ENCODE measurements around the gene MBD4. TPM values are rescaled to one million over a fixed set of nuclear protein-coding genes. Genes with fewer than 3 reads are reported as not detected.

Gene MBD4
- 18.1 and 24.5 TPM in 2 replicates for total RNA-seq

DNA sequence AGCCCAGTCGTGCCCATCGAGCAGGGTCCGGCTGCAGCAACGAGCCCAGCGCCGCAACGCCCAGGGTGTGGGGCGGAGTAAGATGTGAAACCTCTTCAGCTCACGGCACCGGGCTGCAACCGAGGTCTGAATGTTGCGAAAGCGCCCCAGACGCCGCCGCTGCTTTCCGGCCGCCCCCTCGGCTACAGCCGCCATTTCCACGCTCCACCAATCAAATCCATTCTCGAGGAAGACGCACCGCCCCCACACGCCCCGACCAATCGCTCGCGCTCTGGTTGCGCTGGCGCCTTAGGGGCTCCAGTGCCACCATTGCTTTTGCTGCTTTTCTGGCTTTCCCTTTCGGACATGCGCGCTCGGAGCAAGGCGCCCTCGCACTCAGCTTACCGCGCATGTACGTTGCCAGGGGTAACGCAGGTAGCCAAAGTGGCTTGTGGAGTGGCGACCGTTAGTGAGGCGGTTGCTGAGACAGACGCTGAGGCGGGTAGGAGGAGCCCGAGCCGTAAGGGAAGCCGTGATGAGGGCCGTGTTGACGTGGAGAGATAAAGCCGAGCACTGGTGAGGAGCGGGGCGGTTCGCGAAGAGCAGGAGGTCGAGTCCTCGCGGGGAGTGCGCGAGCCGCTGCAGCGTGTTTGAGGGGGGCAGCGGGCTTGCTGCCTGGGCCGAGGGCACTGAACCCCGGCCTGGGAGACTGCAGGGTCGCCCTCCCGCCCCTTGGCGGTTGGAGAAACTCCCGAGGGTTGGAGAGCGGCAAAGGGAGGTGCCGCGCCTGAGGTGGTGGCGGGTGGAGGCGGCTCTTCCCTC is at the start of gene MBD4, which contains the start of gene IFT122:
TSS of gene MBD4 (minus strand) at position 132 of the 801 bp plus-strand sequence. CDS start at position 17, 115 bp downstream.
TSS of gene IFT122 (plus strand) at position 408 of the 801 bp plus-strand sequence. CDS start at position 515, 107 bp downstream.

DNA sequence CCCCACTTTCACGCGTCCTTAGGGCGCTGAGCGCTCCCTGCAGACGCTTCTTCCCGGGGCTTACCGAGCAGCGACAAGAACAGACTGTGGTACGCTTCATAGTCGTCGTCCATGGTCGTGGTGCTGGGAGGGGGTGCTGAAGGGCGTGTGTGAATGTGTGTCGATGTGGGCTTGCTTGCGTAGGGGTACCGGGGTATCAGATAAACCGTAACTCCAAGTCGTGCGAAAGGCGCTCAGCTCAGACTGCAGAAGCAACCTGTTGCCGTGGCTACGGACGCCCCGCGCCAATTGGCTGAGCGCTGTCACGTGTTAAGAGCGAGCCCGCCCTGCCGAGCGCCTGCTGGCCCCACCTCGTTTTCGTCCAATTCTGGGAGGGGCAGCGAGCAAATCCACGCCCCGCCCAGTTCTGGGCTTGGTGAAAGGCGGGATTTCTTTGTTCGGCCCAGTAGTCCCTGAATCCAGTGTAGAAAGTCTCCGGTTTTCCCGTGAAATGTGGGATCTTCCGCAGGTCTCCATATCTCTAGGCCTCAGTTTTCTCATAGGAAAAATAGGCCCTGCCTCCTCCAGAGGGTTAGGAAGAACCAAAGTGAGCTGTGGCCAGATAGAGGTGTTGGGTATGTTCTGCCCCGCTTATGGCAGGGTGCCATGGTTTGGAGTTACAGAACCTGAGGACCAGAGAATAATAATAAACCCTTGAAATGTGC is 11.2 kb downstream of the MBD4 start, which contains the start of gene EFCAB12:
TSS of gene EFCAB12 (minus strand) at position 261 of the 704 bp plus-strand sequence. CDS start at position 113, 148 bp downstream.

Other genes with a start within 250 kb of the MBD4 start
- gene COPG1, start 190.3 kb downstream of the MBD4 start, total RNA-seq, result 164 and 169 TPM in 2 replicates
- gene HMCES, start 161.1 kb downstream of the MBD4 start, total RNA-seq, result 10.1 and 11.4 TPM in 2 replicates
- 0.24 TPM in 1 of 2 replicates, not detected in the other for gene EFCAB12, start 11.3 kb downstream of the MBD4 start, total RNA-seq
- gene IFT122, start 276 bp upstream of the MBD4 start, total RNA-seq, result 18.0 and 20.9 TPM in 2 replicates
- gene RHO, start 88.7 kb upstream of the MBD4 start, total RNA-seq, result not detected in 2 replicates
- not detected in 2 replicates for gene H1-8, start 103.2 kb upstream of the MBD4 start, total RNA-seq
- gene PLXND1, start 166.7 kb upstream of the MBD4 start, total RNA-seq, result 250 and 259 TPM in 2 replicates